Liver (tissue), 9 donors: Measurements from ENCODE around the gene SLC28A3. TPM values are rescaled to one million over a fixed set of nuclear protein-coding genes. Genes with fewer than 3 reads are reported as not detected.

Source experiments
- DNase-seq: peaks from one replicate; pipeline ENCODE4 v3.0.0-alpha.2; 2017; ENCODE audit warnings: low spot score
- H3K27ac ChIP-seq, 2 donors: one replicate each; pipeline ENCODE4 v1.7.0; 2013; ENCODE audit warnings: inconsistent platforms in 2 of 2, low read length in 2 of 2, control low read depth in 1 of 2, low read depth in 1 of 2, mild to moderate bottlenecking in 1 of 2
- H3K27me3 ChIP-seq, 4 donors: one replicate each; pipeline versions ENCODE4 v1.6.1 to v1.7.0; 2013; ENCODE audit warnings: low read length in 3 of 4, inconsistent platforms in 1 of 4, mild to moderate bottlenecking in 1 of 4, moderate library complexity in 1 of 4; ENCODE audit not compliant: control insufficient read depth in 4 of 4, insufficient read depth in 4 of 4
- H3K36me3 ChIP-seq, 4 donors: one replicate each; pipeline versions ENCODE4 v1.6.1 to v1.7.0; 2013; ENCODE audit warnings: low read length in 3 of 4, mild to moderate bottlenecking in 3 of 4, low read depth in 1 of 4, moderate library complexity in 1 of 4; ENCODE audit not compliant: control insufficient read depth in 4 of 4, insufficient read depth in 3 of 4
- H3K4me1 ChIP-seq, 4 donors: one replicate each; pipeline versions ENCODE4 v1.6.1 to v1.7.0; 2013; ENCODE audit warnings: low read length in 3 of 4, mild to moderate bottlenecking in 3 of 4, moderate library complexity in 1 of 4; ENCODE audit not compliant: control insufficient read depth in 4 of 4, insufficient read depth in 4 of 4
- H3K4me3 ChIP-seq, 3 donors: one replicate each; pipeline versions ENCODE4 v1.6.1 to v1.7.0; 2013; ENCODE audit warnings: low read length in 3 of 3, control low read depth in 1 of 3, low read depth in 1 of 3, mild to moderate bottlenecking in 1 of 3
- H3K9ac ChIP-seq, 2 donors: one replicate each; pipeline ENCODE4 v1.7.0; 2013; ENCODE audit warnings: low read length in 2 of 2, mild to moderate bottlenecking in 2 of 2, moderate library complexity in 2 of 2, control low read depth in 1 of 2, low read depth in 1 of 2
- H3K9me3 ChIP-seq, 4 donors: one replicate each; pipeline versions ENCODE4 v1.6.1 to v1.7.0; 2013; ENCODE audit warnings: low read length in 3 of 4; ENCODE audit not compliant: control insufficient read depth in 4 of 4
- ATF3 ChIP-seq: IDR thresholded peaks from 2 replicates; pipeline ENCODE4 v1.6.1; 2016; ENCODE audit warnings: antibody characterized with exemption
- CTCF ChIP-seq: fragments of 150-350 bp; IDR thresholded peaks from 2 replicates; pipeline ENCODE4 v1.5.1; 2017; ENCODE audit warnings: improper control_type of control experiment, low read depth, low read length; ENCODE audit not compliant: missing input control
- EGR1 ChIP-seq, 2 donors: IDR thresholded peaks; 2 replicates each; pipeline ENCODE4 v1.6.1; 2016 to 2018; ENCODE audit warnings: antibody characterized with exemption in 2 of 2, low read depth in 2 of 2
- FOXA1 ChIP-seq: IDR thresholded peaks from 2 replicates; pipeline ENCODE4 v1.6.1; 2016; ENCODE audit warnings: antibody characterized with exemption
- FOXA2 ChIP-seq: IDR thresholded peaks from 2 replicates; pipeline ENCODE4 v1.6.1; 2016; ENCODE audit warnings: antibody characterized with exemption
- GABPA ChIP-seq, 2 donors: IDR thresholded peaks in 1 of 2; conservative IDR thresholded peaks in 1 of 2; 2 replicates each; pipeline ENCODE4 v1.6.1; 2016; ENCODE audit warnings: antibody characterized with exemption in 2 of 2, mild to moderate bottlenecking in 1 of 2, moderate library complexity in 1 of 2
- HNF4A ChIP-seq, 2 donors: conservative IDR thresholded peaks; 2 replicates each; pipeline ENCODE4 v1.6.1; 2016; ENCODE audit warnings: antibody characterized with exemption in 2 of 2, mild to moderate bottlenecking in 2 of 2
- HNF4G ChIP-seq: IDR thresholded peaks from 2 replicates; pipeline ENCODE4 v1.6.1; 2016; ENCODE audit warnings: antibody characterized with exemption
- JUND ChIP-seq, 2 donors: IDR thresholded peaks; 2 replicates each; pipeline ENCODE4 v1.6.1; 2016; ENCODE audit warnings: antibody characterized with exemption in 2 of 2
- MAX ChIP-seq: IDR thresholded peaks from 2 replicates; pipeline ENCODE4 v1.6.1; 2016; ENCODE audit warnings: antibody characterized with exemption
- NR2F2 ChIP-seq: IDR thresholded peaks from 2 replicates; pipeline ENCODE4 v1.6.1; 2016; ENCODE audit warnings: antibody characterized with exemption
- RAD21 ChIP-seq, 2 donors: IDR thresholded peaks; 2 replicates each; pipeline ENCODE4 v1.6.1; 2016; ENCODE audit warnings: antibody characterized with exemption in 2 of 2, mild to moderate bottlenecking in 2 of 2
- REST ChIP-seq: IDR thresholded peaks from 2 replicates; pipeline ENCODE4 v1.6.1; 2016; ENCODE audit warnings: antibody characterized with exemption, mild to moderate bottlenecking
- RXRA ChIP-seq, 2 donors: IDR thresholded peaks; 2 replicates each; pipeline ENCODE4 v1.6.1; 2017 to 2018; ENCODE audit warnings: antibody characterized with exemption in 2 of 2, mild to moderate bottlenecking in 1 of 2
- SP1 ChIP-seq: IDR thresholded peaks from 2 replicates; pipeline ENCODE4 v1.6.1; 2018; ENCODE audit warnings: antibody characterized with exemption, mild to moderate bottlenecking
- TAF1 ChIP-seq: conservative IDR thresholded peaks from 2 replicates; pipeline ENCODE4 v1.6.1; 2016; ENCODE audit warnings: antibody characterized with exemption, mild to moderate bottlenecking
- YY1 ChIP-seq: IDR thresholded peaks from 2 replicates; pipeline ENCODE4 v1.6.1; 2016; ENCODE audit warnings: antibody characterized with exemption, mild to moderate bottlenecking
- ZBTB33 ChIP-seq: IDR thresholded peaks from 2 replicates; pipeline ENCODE4 v1.6.1; 2016; ENCODE audit warnings: antibody characterized with exemption
- WGBS: extraction: QIAGEN DNeasy Blood & Tissue Kit; methylation state at CpG from one replicate; pipeline ENCODE4 v1.1.7; 2013; 5-methylcytosine and 5-hydroxymethylcytosine counted together
- polyA plus RNA-seq, 2 donors: library from polyadenylated mRNA; stranded (reverse) in 1 of 2; unstranded in 1 of 2; fragments of 200-250 nt in 1 of 2; fragments of >200 nt in 1 of 2; fragmentation: Nextera tagmentation in 1 of 2; extraction: Ambion mirVana in 1 of 2; gene quantifications; one replicate each; pipeline versions ENCODE4 v1.2.1 to v1.2.3, GENCODE V29; 2013 to 2015
- total RNA-seq, 2 donors: library from RNA; depleted of rRNA; stranded (reverse); fragments of >200 nt; gene quantifications; one replicate each; pipeline ENCODE4 v1.2.3, GENCODE V29; 2014
- donor health status: healthy.
- donor health status: healthy.
- donor health status: healthy.
- donor health status: healthy.
- donor health status: healthy.

The SLC28A3 gene
- total and polyA plus RNA-seq, 4 donors = 0.07 to 1.3 (median 0.28) TPM

- DNase-seq = no peak
- WGBS = 83% methylated on average over 3 of the region's 3 CpGs
- Histone ChIP-seq H3K9ac (no peak overlapping the region), H3K9me3 (no peaks in the 10 kb centered on the region), H3K4me1 (no peaks in the 10 kb centered on the region), H3K36me3 (no peaks in the 10 kb centered on the region), H3K27me3 (no peaks in the 10 kb centered on the region), H3K4me3 (no peak overlapping the region), H3K27ac (no peak overlapping the region)
- TF ChIP-seq EGR1 (IDR thresholded peaks at IDR 0.05; ENCODE audit: low read depth in 2 of 2) (no peak), RAD21 (IDR thresholded peaks at IDR 0.05) (no peak), HNF4G (no peak), CTCF (no peak), ATF3 (no peak), SP1 (no peak), TAF1 (no peak), HNF4A (conservative IDR thresholded peaks at IDR 0.05) (no peak), RXRA (IDR thresholded peaks at IDR 0.05) (no peak), GABPA (IDR thresholded peaks at IDR 0.05 in 1 of 2, conservative IDR thresholded peaks at IDR 0.05 in 1 of 2) (no peak), FOXA2 (no peak), JUND (IDR thresholded peaks at IDR 0.05) (no peak), MAX (no peak), FOXA1 (no peak), NR2F2 (no peak), YY1 (no peak), REST (no peak), ZBTB33 (no peak)
Observed at GRCh38 chr9:84357275-84357674, 16.7 kb upstream of the SLC28A3 start.

- Histone ChIP-seq H3K36me3 (no peaks in the 10 kb centered on the region), H3K9ac (no peak overlapping the region), H3K4me3 (no peak overlapping the region), H3K9me3 (no peaks in the 10 kb centered on the region), H3K27ac (no peak overlapping the region), H3K27me3 (no peaks in the 10 kb centered on the region), H3K4me1 (no peaks in the 10 kb centered on the region)
- WGBS = 83% methylated on average over 1 of the region's 1 CpG
- no peak for DNase-seq
- no peak for TF ChIP-seq TAF1
- no peak for TF ChIP-seq JUND (IDR thresholded peaks at IDR 0.05)
- TF ChIP-seq HNF4A (conservative IDR thresholded peaks at IDR 0.05) = no peak
- no peak for TF ChIP-seq EGR1 (IDR thresholded peaks at IDR 0.05; ENCODE audit: low read depth in 2 of 2)
- TF ChIP-seq GABPA (IDR thresholded peaks at IDR 0.05 in 1 of 2, conservative IDR thresholded peaks at IDR 0.05 in 1 of 2) = no peak
- no peak for TF ChIP-seq CTCF
- no peak for TF ChIP-seq ATF3
- no peak for TF ChIP-seq HNF4G
- no peak for TF ChIP-seq FOXA1
- no peak for TF ChIP-seq REST
Observed at GRCh38 chr9:84354035-84354434, 13.5 kb upstream of the SLC28A3 start.
